SK-MEL-5 (cell line): ENCODE data around the gene KRT35. TPM values are rescaled to one million over a fixed set of nuclear protein-coding genes. Genes with fewer than 3 reads are reported as not detected.
A peak's percentile ranks its signal among the peaks of the same experiment; 100 is the strongest.

Source experiments
- DNase-seq: peaks from one replicate; pipeline ENCODE4 v3.0.0-alpha.2; 2016; ENCODE audit warnings: low read depth, low spot score
- in situ Hi-C: cut with HindIII; loops from 2 replicates; pipeline ENCODE4 v1.10.0; 2016; ENCODE audit warnings: low sequenced_read_pairs, high pct_unique_total_duplicates, low pct_unique_long_range_greater_than_20kb
- total RNA-seq: library from RNA; depleted of rRNA; stranded (reverse); fragments of >200 nt; shearing (Covaris generic); gene quantifications from 2 replicates; pipeline ENCODE4 v1.2.3, GENCODE V29; 2014

Gene KRT35
- total RNA-seq, 1 experiment from 2014 or later, result not detected

DNA sequence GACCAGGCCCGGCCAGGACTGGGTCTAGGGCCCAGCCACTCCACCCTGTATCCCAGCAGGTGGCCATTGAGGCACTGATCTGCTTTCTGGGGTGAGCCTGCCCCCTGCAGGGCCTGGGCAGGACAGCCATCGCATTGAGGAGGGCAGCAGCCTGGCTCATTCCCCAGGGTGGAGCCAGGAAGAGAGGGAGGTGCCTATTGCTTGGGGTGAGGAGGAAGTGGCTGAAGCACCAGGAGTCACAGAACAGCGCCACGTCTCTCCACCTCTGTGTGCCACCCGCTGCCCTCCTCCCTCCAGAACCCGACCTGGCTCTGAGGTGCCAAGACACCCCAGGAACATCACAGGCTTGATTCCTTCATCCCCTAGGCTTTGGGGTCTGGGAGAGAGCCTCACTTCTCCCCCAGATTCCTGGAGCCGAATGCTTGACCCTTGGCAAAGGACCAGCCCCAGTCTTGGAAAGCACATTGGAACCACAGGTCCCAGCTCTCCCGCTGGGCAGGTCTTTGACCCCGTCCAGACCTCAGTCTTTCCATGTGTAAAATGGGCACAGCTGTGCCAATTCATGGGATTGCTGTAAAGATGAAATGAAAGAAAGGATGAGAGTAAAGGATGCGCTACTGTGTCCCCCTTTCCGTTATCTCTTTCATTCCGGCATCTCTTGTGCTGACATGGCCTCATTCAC lies 16.0 kb upstream of the KRT35 start:
- DNase-seq, result peak; percentile 91
- in situ Hi-C loops, result no loop called here

- in situ Hi-C loops, result no loop called here
- DNase-seq, result no peak
Measured at GRCh38 chr17:41494524-41494923, 13.6 kb upstream of the KRT35 start.

GRCh38 chr17:41492771-41493170 lies 11.8 kb upstream of the KRT35 start:
- in situ Hi-C loops, result no loop called here
- DNase-seq, result peak; percentile 13

DNA sequence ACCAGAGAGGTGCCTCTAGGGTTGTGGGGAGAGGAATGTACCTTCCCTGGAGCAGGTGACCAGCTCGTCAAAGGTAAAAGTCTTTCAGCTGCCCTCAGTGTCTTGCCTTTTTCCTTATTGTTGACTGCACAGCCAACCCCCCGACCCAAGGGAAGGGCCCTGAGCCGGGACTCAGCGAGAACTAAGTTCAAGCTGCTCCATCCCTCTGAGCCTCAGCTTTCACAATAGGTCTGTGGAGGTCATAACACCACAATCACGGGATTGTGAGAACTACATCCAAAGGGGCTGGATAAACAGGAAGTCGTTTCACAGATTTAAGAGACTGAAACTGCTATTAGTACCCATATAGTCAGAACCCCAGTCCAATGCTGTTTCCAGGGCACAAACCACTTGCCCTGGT lies 11.4 kb upstream of the KRT35 start:
- DNase-seq, result no peak
- in situ Hi-C loops, result no loop called here

DNA sequence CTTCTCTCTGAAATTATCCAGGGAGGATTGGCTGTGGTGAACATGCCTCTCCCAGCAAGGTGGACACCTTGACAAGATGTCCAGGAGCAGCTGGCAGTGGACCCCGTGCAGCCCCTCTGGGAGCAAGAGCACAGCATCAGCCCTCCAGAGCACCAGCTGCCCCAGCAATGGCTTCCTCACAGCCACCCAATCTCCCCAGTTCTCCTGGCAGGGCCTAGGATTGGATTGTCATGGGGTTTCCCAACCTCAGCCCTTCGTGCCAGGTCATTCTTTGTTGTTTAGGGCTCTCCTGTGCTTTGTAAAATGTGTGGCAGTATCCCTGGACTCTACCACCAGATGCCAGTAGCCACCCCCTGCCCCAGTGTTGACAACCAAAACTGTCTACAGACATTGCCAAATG lies 10.5 kb upstream of the KRT35 start:
- DNase-seq, result no peak
- in situ Hi-C loops, result no loop called here

DNA sequence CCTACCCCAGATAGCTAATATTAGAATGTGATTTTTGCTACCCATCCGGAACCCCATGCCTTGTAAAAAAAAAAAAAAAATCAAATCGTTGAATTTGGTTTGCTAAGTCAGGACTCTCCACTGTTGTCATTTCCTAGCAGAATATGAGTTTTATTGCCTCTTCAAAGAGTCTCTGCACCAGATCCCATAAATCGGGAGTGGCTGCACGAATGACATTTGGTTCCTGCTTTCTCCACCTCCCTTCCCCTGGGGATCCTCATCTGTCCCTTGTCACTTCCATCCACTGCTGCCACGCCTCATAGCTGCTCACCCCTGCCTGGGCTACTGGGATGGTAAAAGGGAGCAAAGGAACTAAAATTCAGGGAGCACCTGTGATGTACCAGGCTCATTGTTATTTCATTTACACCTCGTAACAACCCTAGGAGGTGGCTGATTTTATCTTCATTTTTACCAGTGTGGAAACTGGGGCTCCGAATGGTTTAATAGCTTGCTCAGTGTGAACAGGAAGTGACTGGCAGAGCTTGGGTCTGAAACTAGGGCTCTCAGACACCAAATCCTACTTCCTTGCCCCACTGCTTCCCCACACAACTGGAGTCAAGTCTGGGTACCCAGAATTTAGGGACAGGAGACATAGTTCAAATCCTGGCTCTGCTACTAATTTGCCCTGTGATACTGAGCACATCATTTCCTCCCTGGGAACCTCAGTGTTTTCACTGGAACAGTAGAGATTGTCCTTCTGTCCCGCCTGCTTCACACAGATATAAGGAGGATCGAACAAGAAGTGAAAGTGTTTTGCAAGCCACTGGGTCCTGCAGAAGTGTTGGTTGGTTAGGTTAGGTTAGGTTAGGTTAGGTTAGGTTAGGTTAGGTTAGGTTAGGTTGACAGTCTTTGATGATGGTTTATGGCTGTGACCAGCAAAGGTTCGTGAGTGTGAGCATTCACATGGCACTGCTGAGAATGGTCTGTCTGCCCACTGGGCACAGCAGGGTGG lies 9.3 kb upstream of the KRT35 start:
- DNase-seq, result no peak
- in situ Hi-C loops, result no loop called here

GRCh38 chr17:41489531-41489930 lies 8.6 kb upstream of the KRT35 start, which contains the start of gene KRT36:
Gene KRT36 (minus strand): TSS chr17:41489910. CDS start chr17:41489864, 46 bp downstream.
- in situ Hi-C loops, result no loop called here

DNA sequence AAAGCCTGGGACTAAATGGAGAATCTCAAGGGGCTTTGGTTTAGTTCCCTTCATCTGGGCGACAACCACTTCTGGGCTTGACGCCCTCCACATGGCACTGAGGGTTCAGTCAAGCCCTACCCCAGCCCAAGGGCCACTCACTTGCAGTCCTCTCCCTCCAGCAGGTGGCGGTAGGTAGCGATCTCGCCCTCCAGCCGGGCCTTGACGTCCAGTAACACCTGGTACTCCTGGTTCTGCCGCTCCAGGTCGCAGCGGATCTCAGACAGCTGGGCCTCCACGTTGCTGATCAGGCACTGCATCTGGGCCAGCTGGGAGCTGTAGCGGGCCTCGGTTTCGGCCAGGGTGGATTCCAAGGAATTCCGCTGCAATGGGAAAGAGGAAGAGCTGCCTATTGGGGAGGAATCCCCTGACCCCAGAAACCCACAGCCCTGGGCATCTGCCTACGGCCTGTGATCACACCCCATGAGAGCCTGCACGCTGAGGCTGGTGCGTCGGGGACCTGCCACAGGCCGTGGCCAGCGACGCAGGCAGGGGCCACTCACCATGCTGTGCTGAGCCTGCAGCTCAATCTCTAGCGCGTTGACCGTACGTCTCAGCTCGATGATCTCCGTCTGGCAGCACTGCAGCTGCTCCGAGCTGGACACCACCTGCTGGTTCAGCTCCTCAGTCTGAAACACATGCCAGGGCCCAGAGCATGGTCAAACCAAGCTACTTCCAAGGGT lies 6.0 kb upstream of the KRT35 start:
- DNase-seq, result peak; percentile 54
- in situ Hi-C loops, result no loop called here

More at GRCh38 chr17:41489531-41489930, 8.6 kb upstream of the KRT35 start, which contains the start of gene KRT36:
- DNase-seq, result no peak

DNA sequence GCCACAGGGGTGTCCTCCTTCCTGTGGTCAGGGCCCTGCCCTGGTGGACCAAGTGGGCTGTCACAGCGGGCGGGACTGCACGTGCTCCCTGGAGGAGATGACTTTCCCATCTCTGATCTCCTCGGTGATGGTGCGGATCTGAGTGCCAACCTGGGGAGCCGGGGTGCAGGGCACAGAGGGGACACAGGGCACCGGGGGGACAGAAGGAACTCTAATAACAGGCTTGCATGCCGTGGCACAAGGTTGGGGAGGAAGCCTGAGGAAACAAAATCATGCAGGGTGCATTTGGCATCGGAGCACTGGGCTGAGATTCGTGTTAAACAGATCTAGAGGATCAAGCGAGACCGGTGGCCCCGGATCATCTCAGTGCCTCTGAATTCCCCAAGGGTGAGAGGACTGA lies 5.4 kb upstream of the KRT35 start:
- no peak for DNase-seq
- in situ Hi-C loops, result no loop called here

DNA sequence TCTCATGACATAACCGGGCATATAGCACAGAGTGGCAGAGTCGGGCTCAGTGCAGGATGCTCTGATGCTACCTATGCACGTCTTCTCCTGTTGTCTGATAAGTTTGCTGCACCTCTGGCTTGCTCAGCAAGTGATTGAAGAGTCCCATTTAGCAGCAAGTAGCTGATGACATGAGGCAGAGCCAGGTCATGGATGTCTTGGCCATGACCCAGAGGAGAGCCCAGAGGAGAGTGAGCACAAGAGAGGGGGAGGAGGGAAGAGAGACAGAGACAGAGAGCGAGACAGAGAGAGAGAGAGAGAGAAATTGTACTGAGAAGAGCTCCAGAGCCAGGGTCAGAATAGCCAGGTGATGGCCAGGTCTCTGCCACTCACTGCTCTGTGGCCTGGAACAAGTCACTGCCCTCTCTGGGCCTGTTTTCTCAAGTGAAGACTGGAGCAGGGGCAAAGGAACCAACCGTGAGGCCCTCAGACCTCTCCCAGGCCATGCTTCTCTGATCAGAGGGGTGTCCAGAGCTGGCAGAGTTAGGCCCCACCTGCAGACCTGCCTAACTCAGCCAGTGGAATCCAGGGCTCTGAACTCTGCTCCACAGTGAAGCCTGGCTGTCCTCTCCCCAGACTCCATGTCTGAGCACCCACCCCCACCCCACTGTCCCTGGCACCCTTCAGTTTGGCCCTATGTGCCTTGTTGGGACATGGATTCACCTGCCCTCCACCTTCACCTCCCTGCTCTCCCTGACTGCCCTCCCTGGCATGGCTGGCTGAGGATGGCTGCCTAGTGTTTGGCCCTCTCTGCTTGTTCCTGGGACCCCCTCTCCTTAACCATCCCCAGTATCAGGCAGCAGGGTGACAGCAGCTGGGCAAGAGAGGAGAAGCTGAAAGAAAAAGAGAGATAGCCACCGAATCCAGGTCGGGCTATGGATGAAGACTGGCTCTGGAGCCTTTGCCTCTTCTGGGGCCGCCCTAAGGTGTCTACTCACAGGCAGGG lies 4.3 kb upstream of the KRT35 start:
- no peak for DNase-seq
- in situ Hi-C loops, result no loop called here

DNA sequence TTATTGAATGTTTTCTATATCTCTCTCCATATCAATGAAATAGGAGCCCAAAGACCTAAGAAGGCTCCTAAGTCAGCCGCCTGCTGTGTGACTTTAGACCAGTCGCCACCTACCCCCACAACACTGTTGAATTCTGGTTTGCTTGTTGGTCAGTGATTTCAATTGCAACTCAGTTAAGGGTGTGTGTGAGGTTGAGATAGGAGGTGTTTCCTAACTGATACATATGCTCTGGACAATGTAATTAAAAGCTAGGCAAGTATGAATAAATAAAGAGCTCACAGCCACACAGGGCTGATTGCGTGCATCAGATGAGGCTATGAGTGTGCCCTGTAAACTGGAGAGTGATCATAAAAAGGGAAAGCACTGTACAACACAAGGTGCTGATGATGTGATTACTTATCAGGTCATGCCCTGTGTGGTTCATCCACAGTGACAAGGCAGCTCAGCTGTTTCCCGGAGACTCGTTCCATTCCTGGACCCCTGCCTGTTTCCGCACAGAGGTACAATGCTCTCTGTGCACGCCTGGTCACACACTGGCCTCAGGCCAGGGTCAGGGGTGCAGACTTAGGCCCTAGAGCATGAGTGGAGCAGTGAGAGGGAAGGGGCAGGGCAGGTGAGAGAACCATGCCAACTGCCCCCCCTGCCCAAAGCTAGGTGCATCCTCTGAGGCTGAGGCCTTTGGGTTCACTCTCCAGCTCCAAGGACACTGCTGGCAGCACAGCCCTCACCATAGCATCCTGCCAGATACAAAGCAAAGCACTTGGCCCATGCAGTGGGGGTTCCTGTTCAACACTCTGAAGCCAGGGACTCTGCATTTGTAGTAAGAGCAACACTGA lies 3.3 kb upstream of the KRT35 start:
- DNase-seq, result no peak
- in situ Hi-C loops, result no loop called here

GRCh38 chr17:41483531-41483930 lies 2.6 kb upstream of the KRT35 start:
- in situ Hi-C loops, result no loop called here
- no peak for DNase-seq

DNA sequence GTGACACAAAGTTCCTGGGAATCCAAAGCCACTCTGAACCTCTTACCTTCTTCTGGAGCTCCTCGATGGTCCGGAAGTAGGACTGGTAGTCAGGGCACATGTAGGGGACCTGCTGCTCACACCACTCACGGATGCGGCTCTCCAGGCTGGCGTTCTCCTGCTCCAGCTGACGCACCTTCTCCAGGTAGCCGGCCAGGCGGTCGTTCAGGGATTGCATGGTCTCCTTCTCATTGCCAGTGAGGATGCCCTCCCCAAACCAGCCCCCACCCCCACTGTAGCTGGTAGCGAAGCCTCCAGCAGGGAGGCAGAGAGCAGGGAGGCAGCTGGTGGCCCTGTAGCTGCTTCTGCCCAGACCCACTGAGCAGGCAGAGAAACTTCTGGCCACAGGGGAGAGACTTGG lies 370 bp downstream of the KRT35 start:
- in situ Hi-C loops, result no loop called here
- DNase-seq, result no peak

DNA sequence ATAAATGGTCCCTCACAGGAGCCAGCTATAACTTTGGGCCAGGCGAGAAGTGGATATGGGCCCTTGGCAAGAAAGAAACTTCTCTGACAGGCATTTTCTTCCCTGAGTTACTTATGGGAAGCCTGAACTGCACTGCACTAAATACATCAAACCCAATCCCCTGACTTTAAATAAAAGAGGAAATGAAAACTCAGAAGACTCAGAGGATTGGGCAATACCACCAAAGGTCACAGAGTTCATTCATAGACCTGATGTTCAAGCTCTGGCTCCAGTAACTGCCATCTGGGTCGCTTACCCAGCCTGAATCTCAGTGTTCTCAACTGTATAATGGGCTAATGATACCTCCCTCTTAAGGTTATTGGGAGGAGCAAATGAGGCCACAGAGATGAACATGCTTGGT lies 815 bp downstream of the KRT35 start:
- no peak for DNase-seq
- in situ Hi-C loops, result no loop called here

DNA sequence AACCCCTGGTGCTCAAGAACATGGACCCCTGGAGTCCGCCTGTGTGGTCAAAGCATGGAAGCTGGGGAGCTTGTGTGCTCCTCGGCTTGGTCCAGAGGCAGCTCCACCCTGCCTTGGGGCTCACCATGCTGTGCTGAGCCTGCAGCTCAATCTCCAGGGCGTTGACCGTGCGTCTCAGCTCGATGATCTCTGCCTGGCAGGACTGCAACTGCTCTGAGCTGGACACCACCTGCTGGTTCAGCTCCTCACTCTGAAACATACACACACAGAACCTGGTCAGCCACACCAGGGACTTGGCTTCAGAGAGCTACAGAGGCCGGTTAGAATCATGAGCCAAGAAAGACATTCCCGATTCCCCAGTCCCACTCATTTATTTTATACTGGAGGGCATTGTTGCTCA lies 2.7 kb downstream of the KRT35 start:
- in situ Hi-C loops, result no loop called here
- DNase-seq, result no peak
